MV-4-11 (cell line): Measurements from ENCODE around the gene ZNF574.

Experiments
- DNase-seq: peaks from one replicate; lab custom pipeline; 2025; lab: John Stamatoyannopoulos, UW

The ZNF574 gene

GRCh38 chr19:42054205-42054604 lies 21.8 kb upstream of the ZNF574 start:
- DNase-seq: no peak

- DNase-seq: no peak
Observed at GRCh38 chr19:42057846-42058245, 18.1 kb upstream of the ZNF574 start.

GRCh38 chr19:42059196-42059595 lies 16.8 kb upstream of the ZNF574 start:
- no peak for DNase-seq

- DNase-seq: no peak
Observed at GRCh38 chr19:42060117-42060516, 15.8 kb upstream of the ZNF574 start.

GRCh38 chr19:42062381-42062780 lies 13.6 kb upstream of the ZNF574 start:
- no peak for DNase-seq

GRCh38 chr19:42064432-42064831 lies 11.5 kb upstream of the ZNF574 start:
- DNase-seq: no peak

GRCh38 chr19:42065051-42065450 lies 10.9 kb upstream of the ZNF574 start:
- DNase-seq: no peak

GRCh38 chr19:42065511-42065910 lies 10.5 kb upstream of the ZNF574 start:
- no peak for DNase-seq

GRCh38 chr19:42066075-42066754 lies 9.8 kb upstream of the ZNF574 start:
- peak; percentile 33 for DNase-seq

- DNase-seq: no peak
Observed at GRCh38 chr19:42067315-42067888, 8.6 kb upstream of the ZNF574 start.

GRCh38 chr19:42068361-42068755 lies 7.6 kb upstream of the ZNF574 start:
- DNase-seq: no peak

- no peak for DNase-seq
Observed at GRCh38 chr19:42068756-42069571, 7.0 kb upstream of the ZNF574 start.

GRCh38 chr19:42069619-42070351 lies 6.2 kb upstream of the ZNF574 start, which contains the start of gene GRIK5:
TSS of gene GRIK5 (minus strand) at chr19:42070206. CDS start at chr19:42065770, 4,436 bp downstream.
- DNase-seq: no peak

- no peak for DNase-seq
Observed at GRCh38 chr19:42071247-42071646, 4.7 kb upstream of the ZNF574 start.

GRCh38 chr19:42074513-42075363 lies 1.2 kb upstream of the ZNF574 start:
- DNase-seq: no peak

GRCh38 chr19:42075364-42075615 lies 676 bp upstream of the ZNF574 start:
- DNase-seq: peak; percentile 46

- DNase-seq: no peak
Observed at GRCh38 chr19:42076380-42076944, 496 bp downstream of the ZNF574 start.

- DNase-seq: no peak
Observed at GRCh38 chr19:42078058-42078457, 2.1 kb downstream of the ZNF574 start.

- no peak for DNase-seq
Observed at GRCh38 chr19:42078538-42079275, 2.7 kb downstream of the ZNF574 start.

- no peak for DNase-seq
Observed at GRCh38 chr19:42079276-42079669, 3.3 kb downstream of the ZNF574 start.
